Thyroid gland (tissue), 4 donors: Measurements from ENCODE around the gene ZNF283.

Source experiments
- CTCF ChIP-seq, 6 experiments: fragments of 200-600 bp in 3 of 6; fragments of 450-650 bp in 3 of 6; sonication (generic) in 3 of 6; IDR thresholded peaks; one replicate each; pipeline ENCODE4 v1.5.1; 2016 to 2019; ENCODE audit warnings: antibody characterized with exemption in 6 of 6, mild to moderate bottlenecking in 2 of 6, inconsistent platforms in 1 of 6, moderate library complexity in 1 of 6
- POLR2A ChIP-seq, 2 donors: fragments of 450-650 bp; IDR thresholded peaks; one replicate each; pipeline ENCODE4 v1.6.1; 2017; ENCODE audit warnings: antibody characterized with exemption in 2 of 2, mild to moderate bottlenecking in 2 of 2, moderate library complexity in 1 of 2

- TF ChIP-seq POLR2A (IDR thresholded peaks at IDR 0.05): no peak
- TF ChIP-seq CTCF (IDR thresholded peaks at IDR 0.05): no peak
Measured at GRCh38 chr19:43814663-43815352, 12.3 kb upstream of the ZNF283 start.
